NB4 (cell line): ENCODE results near the gene PCSK4.

Source experiments
- MYC ChIP-seq: IDR thresholded peaks from 2 replicates; pipeline ENCODE4 v1.6.1; 2011; ENCODE audit warnings: low read depth, low read length
- POLR2A ChIP-seq: IDR thresholded peaks from 2 replicates; pipeline ENCODE4 v1.6.1; 2011; ENCODE audit warnings: mild to moderate bottlenecking; ENCODE audit not compliant: insufficient read length; ENCODE audit errors: extremely low read depth
- TF ChIP-seq, protein P1 (sequence below): IDR thresholded peaks from 2 replicates; pipeline ENCODE4 v1.6.1; 2011; ENCODE audit warnings: low read depth, low read length
- TF ChIP-seq, protein P2 (sequence below): IDR thresholded peaks from one replicate; pipeline ENCODE4 v1.5.1; 2012; ENCODE audit warnings: low read depth, low read length

DNA sequence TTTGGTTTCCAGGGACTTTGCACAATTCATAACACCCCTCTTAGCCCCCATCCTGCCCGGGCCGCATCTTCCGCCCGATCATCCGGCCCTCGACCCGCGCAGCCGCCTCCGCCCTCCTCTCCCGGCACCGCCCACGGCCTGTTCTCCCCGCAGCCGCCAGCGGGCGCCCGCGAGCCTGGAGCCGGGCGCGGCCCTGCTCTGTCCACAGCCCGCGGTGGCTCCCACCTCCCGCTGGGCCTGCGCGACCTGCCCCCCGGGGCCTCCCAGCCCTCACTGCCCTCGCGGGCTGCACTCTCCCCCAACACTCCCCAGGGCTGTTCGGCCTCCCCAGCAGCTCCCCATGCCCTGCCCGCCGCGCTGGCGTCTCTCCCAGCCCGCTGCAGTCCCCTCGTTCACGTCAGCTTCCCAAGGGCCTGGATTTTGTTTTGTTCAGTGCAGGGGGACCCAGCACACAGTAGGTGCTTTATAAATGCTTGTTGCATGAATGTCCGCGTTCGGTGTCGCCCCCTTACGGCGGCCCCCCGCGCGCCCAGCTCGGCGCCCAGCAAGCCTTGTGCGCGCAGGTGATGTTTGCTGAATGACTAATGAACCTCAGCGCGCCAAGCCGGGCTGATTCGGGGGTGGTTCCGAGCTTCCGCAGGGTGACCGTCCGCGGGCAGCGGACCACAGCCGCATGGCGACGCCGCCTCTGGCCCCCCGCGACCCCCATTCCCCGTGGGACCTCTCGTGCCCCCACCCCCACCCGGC lies 44.8 kb downstream of the PCSK4 start:
- TF ChIP-seq, protein P1, sequence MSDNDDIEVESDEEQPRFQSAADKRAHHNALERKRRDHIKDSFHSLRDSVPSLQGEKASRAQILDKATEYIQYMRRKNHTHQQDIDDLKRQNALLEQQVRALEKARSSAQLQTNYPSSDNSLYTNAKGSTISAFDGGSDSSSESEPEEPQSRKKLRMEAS = no peak
- TF ChIP-seq, protein P2, sequence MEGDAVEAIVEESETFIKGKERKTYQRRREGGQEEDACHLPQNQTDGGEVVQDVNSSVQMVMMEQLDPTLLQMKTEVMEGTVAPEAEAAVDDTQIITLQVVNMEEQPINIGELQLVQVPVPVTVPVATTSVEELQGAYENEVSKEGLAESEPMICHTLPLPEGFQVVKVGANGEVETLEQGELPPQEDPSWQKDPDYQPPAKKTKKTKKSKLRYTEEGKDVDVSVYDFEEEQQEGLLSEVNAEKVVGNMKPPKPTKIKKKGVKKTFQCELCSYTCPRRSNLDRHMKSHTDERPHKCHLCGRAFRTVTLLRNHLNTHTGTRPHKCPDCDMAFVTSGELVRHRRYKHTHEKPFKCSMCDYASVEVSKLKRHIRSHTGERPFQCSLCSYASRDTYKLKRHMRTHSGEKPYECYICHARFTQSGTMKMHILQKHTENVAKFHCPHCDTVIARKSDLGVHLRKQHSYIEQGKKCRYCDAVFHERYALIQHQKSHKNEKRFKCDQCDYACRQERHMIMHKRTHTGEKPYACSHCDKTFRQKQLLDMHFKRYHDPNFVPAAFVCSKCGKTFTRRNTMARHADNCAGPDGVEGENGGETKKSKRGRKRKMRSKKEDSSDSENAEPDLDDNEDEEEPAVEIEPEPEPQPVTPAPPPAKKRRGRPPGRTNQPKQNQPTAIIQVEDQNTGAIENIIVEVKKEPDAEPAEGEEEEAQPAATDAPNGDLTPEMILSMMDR = peak; percentile 44
- TF ChIP-seq POLR2A (no peak), MYC (no peak)
